Mammary epithelial cell (primary cell): ENCODE measurements around the gene HSPA14.

ENCODE experiments used
- CTCF ChIP-seq, 2 donors: IDR thresholded peaks in 1 of 2; conservative IDR thresholded peaks in 1 of 2; 2 replicates each; pipeline ENCODE4 v1.5.1; 2011 to 2012; ENCODE audit warnings: inconsistent platforms in 2 of 2, low read length in 2 of 2, mild to moderate bottlenecking in 2 of 2, control low read depth in 1 of 2, low read depth in 1 of 2; ENCODE audit not compliant: insufficient read depth in 1 of 2; ENCODE audit errors: extremely low read depth in 1 of 2
- EZH2 ChIP-seq: IDR thresholded peaks from 2 replicates; pipeline ENCODE4 v1.6.1; 2012; ENCODE audit warnings: low read length, inconsistent platforms, borderline replicate concordance

GRCh38 chr10:14838582-14839304 is 637 bp downstream of the HSPA14 start:
- TF ChIP-seq CTCF (conservative IDR thresholded peaks at IDR 0.05 in 1 of 2, IDR thresholded peaks at IDR 0.05 in 1 of 2; ENCODE audit: extremely low read depth in 1 of 2, insufficient read depth in 1 of 2, low read depth in 1 of 2, low read length in 2 of 2) = no peak
- no peak for TF ChIP-seq EZH2
